ENCODE results near the gene TBC1D24. TPM values are rescaled to one million over a fixed set of nuclear protein-coding genes. Genes with fewer than 3 reads are reported as not detected.
A peak's percentile ranks its signal among the peaks of the same experiment; 100 is the strongest.

TBC1D24 gene
- total and polyA plus RNA-seq, 7 donors: 0.60 to 16.1 (median 6.5) TPM

DNA sequence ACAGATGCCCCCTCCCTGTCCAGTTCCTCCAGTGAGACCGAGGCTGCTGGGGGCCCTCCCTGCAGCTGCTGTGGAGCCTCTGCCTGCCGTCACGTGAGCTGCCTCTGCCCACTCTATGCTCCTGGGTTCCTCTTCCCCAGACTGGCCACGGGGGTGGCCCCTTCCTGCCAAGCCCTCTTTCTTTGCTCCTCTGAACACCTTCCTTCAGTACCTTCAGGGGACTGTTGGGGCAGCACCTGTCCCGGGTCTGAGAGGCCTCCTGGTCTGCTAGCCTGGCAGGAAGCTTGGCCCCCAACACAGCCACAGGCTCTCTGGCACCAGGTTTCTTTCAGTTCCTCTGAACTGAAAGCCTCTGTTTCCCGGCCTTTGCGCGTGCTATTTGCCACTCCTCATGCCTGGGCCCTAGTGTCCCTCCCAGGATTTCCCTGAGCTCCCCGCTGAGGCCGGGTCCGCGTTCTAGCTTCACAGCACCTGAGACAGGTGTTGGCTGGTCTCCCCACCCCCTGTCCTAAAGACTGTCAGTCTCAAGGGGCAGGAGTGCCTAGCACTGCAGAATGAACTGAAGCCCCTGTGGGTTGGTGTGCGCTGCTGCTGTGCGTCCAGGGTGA, 32.2 kb downstream of the TBC1D24 start:
- TF ChIP-seq POLR2AphosphoS5 (IDR thresholded peaks at IDR 0.05) (peak in 1 of 4 donors; percentile 17), EP300 (IDR thresholded peaks at IDR 0.05) (no peak), POLR2A (IDR thresholded peaks at IDR 0.05) (no peak)
- H3K27me3 ChIP-seq: no peaks in the 10 kb centered on the region
- WGBS, 2 donors: 60 to 85% methylated on average over 14 of the region's 14 CpGs
- intact Hi-C loops (cut with DNase I): loop anchor here (10.0 kb wide), 1 partner anchor 232 kb away; no protein-coding TSS in a partner anchor
- H3K27ac ChIP-seq: peak overlapping the region in 3 of 4 donors; percentile 43 to 65 (median 58)
- no peaks in the 10 kb centered on the region for H3K9me3 ChIP-seq
- DNase-seq: peak; percentile 76
- no peak overlapping the region for H3K4me3 ChIP-seq
- peaks cover 0 to 21% (median 13%) of the 10 kb centered on the region in 4 donors for H3K4me1 ChIP-seq
- H3K36me3 ChIP-seq: no peaks in the 10 kb centered on the region

DNA sequence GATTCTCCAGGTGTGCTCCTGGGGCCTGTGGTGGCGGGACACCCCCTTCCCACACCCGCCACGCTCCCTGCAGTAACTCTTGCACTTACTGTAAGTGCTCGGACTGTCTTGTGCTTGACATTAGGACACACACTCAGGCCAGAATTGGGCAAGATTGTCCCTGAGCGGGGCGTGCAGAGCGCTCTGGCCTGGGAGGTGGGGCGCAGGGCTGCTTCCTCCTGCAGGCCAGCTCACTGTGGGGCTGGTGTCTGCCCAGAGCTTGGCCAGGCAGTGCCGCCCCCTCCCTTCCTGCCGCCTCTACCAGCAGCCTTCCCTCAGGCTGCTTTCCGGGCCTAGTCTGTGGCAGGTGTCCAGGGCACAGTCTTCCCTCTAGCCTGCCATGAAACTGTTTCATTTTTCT, 32.7 kb downstream of the TBC1D24 start:
- DNase-seq: peak; percentile 80
- H3K27ac ChIP-seq: peak overlapping the region in 3 of 4 donors; percentile 43 to 65 (median 58)
- no peak overlapping the region for H3K4me3 ChIP-seq
- no peaks in the 10 kb centered on the region for H3K27me3 ChIP-seq
- intact Hi-C loops (cut with DNase I): loop anchor here (10.0 kb wide), 1 partner anchor 233 kb away; no protein-coding TSS in a partner anchor
- peak in 2 of 4 donors; percentile 14 to 34 for TF ChIP-seq POLR2AphosphoS5 (IDR thresholded peaks at IDR 0.05)
- TF ChIP-seq, protein P1, sequence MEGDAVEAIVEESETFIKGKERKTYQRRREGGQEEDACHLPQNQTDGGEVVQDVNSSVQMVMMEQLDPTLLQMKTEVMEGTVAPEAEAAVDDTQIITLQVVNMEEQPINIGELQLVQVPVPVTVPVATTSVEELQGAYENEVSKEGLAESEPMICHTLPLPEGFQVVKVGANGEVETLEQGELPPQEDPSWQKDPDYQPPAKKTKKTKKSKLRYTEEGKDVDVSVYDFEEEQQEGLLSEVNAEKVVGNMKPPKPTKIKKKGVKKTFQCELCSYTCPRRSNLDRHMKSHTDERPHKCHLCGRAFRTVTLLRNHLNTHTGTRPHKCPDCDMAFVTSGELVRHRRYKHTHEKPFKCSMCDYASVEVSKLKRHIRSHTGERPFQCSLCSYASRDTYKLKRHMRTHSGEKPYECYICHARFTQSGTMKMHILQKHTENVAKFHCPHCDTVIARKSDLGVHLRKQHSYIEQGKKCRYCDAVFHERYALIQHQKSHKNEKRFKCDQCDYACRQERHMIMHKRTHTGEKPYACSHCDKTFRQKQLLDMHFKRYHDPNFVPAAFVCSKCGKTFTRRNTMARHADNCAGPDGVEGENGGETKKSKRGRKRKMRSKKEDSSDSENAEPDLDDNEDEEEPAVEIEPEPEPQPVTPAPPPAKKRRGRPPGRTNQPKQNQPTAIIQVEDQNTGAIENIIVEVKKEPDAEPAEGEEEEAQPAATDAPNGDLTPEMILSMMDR (IDR thresholded peaks at IDR 0.05): no peak
- no peak for TF ChIP-seq POLR2A (IDR thresholded peaks at IDR 0.05)
- H3K36me3 ChIP-seq: no peaks in the 10 kb centered on the region
- peaks cover 0 to 18% (median 13%) of the 10 kb centered on the region in 4 donors for H3K4me1 ChIP-seq
- no peaks in the 10 kb centered on the region for H3K9me3 ChIP-seq
- 83 to 94% methylated on average over 11 of the region's 11 CpGs for WGBS, 2 donors

DNA sequence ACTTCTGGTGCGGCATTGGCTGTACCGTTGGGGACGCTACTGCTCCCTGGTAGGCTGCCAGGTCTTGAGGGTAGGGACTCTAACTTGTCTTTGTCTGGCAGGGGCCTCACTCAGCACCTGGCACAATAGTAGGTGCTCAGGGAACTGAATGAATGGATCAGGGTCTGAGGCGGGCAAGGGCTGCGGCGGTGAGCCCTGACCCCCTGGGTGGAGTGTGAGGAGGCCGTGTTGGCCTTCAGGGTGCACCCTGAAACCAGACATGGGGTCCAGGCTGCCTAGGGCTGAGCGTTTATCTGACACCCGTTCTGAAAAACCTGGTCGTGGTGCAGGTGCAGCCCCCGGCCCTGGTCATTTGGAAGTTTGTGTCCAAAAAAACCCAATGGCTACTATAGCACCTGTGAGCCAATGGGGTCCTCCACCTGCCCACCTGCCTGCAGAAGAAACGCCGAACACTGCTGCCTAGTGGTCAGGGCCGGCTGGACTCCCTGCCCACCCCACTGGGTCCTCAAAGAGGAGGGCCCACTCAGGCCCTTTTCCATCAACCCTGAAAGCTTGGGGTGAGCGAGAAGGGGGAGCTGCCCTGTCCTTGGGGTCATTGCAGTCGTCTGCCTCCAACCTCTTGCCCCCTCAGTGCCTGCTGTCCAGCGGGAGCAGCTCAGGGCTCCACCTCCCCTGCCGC, 33.9 kb downstream of the TBC1D24 start:
- Histone ChIP-seq H3K4me3 (no peak overlapping the region), H3K9me3 (no peaks in the 10 kb centered on the region), H3K27me3 (no peaks in the 10 kb centered on the region), H3K4me1 (peaks cover 0 to 21% (median 20%) of the 10 kb centered on the region in 4 donors), H3K27ac (no peak overlapping the region), H3K36me3 (no peaks in the 10 kb centered on the region)
- intact Hi-C loops (cut with DNase I): loop anchor here (10.0 kb wide), 1 partner anchor 234 kb away; no protein-coding TSS in a partner anchor
- no peak for TF ChIP-seq EP300 (IDR thresholded peaks at IDR 0.05)
- TF ChIP-seq POLR2A (IDR thresholded peaks at IDR 0.05): no peak
- no peak for TF ChIP-seq POLR2AphosphoS5 (IDR thresholded peaks at IDR 0.05)
- TF ChIP-seq, protein P1 (IDR thresholded peaks at IDR 0.05): no peak
- DNase-seq: no peak
- 92 to 93% methylated on average over 18 of the region's 18 CpGs for WGBS, 2 donors

DNA sequence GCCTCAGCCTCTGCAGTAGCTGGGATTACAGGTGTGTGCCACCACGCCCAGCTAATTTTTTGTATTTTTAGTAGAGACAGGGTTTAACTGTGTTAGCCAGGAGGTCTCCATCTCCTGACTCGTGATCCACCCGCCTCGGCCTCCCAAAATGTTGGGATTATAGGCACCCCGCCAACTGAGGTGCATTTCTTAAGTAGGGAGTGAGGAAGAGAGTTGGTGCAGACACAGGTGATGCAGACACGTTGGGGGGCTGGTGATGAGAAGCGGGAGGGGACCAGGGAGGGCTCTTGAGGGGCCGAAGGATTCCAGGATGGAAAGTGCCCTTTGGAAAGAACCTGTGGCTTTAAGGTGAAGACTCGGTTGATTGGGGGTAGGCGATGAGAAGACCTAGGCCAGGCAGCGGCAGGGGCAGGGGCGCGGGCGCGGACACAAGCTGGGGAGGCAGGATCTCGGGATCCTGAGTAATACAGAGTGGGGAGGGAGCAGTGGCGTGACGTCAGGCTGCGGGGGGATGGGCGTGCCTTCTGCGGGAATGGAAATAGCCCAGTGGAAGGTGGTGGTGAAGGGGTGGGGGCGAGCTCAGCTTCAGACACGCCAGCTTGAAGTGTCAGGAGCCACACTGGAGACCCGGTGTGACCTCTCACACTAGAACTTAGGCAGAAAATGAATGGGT, 36.3 kb downstream of the TBC1D24 start:
- WGBS, 2 donors: 51 to 67% methylated on average over 24 of the region's 24 CpGs
- H3K4me3 ChIP-seq: peak overlapping the region in 3 of 4 donors; percentile 24 to 34 (median 24)
- H3K27ac ChIP-seq: peak overlapping the region in 3 of 4 donors; percentile 18 to 98 (median 56)
- intact Hi-C loops (cut with DNase I): loop anchor here (5.0 kb wide), 1 partner anchor 34 kb away; the partner anchor contains the start of gene TBC1D24
- peaks cover 0 to 40% (median 36%) of the 10 kb centered on the region in 4 donors for H3K4me1 ChIP-seq
- no peak for TF ChIP-seq POLR2A (IDR thresholded peaks at IDR 0.05)
- peak in 3 of 4 donors; percentile 60 to 82 (median 67) for TF ChIP-seq POLR2AphosphoS5 (IDR thresholded peaks at IDR 0.05)
- TF ChIP-seq, protein P1 (IDR thresholded peaks at IDR 0.05): no peak
- TF ChIP-seq EP300 (IDR thresholded peaks at IDR 0.05): peak in 2 of 4 donors; percentile 34 to 44
- no peaks in the 10 kb centered on the region for H3K9me3 ChIP-seq
- H3K36me3 ChIP-seq: no peaks in the 10 kb centered on the region
- no peaks in the 10 kb centered on the region for H3K27me3 ChIP-seq
- DNase-seq: peak; percentile 95

Data from sigmoid colon (tissue), 7 donors.